ENCODE data around the gene CABLES2.
"Not testable (repeated sequence)": the region's sequence is repeated elsewhere in the genome, so short reads cannot be mapped to it uniquely, and the experiment has no call there.

Gene CABLES2

DNA sequence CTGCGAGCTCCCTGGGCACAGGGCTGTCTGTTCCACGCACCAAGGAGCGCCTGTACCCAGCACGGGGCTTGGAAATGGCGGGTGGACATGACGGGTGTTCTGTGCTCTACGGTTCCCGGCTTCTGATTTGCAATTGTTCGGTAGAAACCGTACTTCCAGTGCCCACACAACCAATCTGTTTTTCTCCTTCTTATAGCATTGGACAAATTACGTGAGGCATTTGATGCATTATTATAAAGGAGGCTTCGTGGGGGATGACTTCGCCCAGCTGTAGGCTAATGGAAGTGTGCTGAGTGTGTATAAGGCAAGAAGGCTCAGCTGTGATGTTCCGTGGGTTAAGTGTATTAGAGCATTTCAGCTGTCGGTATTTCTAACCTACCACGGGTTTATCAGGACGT lies 30.0 kb downstream of the CABLES2 start:
- no peak overlapping the region for H3K4me3 ChIP-seq
- peak overlapping the region in 19 of 21 experiments; percentile 44 to 96 (median 80) for H3K27ac ChIP-seq

DNA sequence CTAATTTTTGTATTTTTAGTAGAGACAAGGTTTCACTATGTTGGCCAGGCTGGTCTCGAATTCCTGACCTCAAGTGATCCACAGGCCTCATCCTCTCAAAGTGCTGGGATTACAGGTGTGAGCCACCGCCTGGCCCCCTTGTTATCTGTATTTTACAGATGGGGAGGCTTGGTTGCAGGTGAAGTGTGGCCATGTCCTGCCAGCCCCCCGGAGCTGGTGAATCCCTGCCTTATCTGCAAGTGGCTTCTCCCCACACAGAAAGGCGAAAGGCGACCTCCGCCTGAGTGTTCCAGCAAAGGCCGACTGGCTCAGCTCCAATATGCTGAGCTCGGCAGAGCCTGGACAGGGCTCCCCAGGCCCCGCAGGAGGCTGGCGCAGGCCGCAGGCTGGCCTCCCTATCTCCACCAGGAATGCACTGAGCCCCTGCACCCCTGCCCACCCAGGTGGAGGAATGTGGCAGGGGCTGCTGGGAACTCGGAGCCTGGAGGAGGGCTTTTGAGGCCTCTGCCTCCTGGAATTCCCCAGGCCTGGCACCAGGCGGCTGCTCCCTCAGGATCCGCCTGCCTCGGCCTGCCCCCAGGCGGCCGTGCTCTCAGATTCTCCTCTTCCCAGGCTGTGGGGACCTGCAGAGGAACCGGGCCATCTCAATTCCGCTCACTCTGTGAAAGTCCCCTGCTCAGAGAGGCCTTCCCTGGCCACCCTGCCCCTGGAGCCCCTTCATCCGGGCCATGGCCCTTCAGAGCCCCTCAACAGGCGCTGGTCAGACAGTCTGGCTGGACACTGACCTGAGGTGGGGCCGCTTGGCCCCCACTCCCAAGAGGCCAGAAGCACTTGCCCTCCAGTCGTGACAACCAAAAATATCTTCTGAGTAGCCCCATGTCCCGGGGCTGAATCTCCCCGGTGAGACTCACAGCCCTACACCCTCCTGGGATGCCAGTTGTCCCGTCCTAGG lies 30.7 kb downstream of the CABLES2 start:
- no peak overlapping the region for H3K4me3 ChIP-seq
- H3K27ac ChIP-seq: peak overlapping the region in 16 of 21 experiments; percentile 3 to 96 (median 58)

DNA sequence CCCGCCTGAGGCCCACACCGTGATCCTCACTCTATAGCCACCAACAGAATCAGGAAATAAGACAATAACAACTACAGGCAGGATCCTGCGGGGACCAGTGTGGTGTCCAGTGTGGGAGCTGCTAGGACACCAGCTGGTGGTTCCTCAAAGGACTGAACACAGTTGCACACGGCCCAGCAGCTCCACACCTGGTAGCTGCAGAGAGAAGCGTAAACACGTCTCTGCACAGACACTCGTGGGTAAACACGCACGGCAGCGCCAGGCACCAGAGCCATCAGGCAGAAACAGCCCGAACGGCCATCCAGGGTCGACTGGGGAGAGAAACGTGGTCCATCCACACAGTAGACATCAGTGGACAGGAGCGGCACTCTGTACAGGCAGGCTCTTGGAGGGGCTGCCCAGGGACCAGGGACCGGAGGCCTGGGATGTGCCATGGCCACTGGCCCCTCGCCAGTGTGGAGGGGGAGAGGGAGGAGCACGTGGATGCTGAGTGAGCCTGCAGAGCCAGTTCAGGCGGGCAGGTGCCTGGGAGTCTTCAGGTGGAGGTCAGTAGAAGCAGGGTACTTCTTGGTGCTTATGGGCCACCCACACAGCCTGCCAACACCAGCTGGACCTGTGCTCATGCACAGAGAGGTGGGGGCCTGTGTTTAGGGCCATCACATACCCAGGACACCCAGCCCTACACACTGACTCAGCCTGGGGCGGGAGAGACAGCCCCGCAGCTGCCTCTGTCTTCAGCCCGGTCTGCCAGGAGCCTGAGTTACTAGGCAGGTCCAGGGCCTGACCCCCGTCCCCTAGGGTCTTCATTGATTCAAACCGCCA lies 32.5 kb downstream of the CABLES2 start:
- Histone ChIP-seq H3K27ac (peak overlapping the region in 6 of 21 experiments; percentile 21 to 96 (median 36)), H3K4me3 (no peak overlapping the region)

DNA sequence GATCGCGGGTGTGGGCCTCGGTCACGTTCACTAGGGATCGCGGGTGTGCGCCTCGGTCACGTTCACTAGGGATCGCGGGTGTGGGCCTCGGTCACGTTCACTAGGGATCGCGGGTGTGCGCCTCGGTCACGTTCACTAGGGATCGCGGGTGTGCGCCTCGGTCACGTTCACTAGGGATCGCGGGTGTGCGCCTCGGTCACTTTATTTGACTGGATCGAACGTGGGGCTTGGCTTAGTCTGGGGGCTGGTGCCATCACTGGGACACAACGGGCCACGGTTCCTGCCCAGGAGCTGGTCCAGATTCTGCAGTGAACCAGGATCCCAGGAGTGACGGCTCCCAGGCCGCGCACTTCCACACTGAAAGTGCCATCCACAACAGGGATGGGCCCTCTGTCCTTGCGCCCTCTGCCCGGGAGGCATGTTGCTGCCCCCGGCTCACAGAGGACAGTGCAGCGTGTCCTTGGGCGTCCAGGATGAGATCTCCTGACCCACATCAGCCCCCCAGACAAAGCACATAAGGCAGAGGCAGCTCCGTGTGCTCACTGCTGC lies 33.4 kb downstream of the CABLES2 start:
- peak overlapping the region in 1 of 21 experiments; percentile 95 for H3K27ac ChIP-seq
- H3K4me3 ChIP-seq: not testable (repeated sequence)

DNA sequence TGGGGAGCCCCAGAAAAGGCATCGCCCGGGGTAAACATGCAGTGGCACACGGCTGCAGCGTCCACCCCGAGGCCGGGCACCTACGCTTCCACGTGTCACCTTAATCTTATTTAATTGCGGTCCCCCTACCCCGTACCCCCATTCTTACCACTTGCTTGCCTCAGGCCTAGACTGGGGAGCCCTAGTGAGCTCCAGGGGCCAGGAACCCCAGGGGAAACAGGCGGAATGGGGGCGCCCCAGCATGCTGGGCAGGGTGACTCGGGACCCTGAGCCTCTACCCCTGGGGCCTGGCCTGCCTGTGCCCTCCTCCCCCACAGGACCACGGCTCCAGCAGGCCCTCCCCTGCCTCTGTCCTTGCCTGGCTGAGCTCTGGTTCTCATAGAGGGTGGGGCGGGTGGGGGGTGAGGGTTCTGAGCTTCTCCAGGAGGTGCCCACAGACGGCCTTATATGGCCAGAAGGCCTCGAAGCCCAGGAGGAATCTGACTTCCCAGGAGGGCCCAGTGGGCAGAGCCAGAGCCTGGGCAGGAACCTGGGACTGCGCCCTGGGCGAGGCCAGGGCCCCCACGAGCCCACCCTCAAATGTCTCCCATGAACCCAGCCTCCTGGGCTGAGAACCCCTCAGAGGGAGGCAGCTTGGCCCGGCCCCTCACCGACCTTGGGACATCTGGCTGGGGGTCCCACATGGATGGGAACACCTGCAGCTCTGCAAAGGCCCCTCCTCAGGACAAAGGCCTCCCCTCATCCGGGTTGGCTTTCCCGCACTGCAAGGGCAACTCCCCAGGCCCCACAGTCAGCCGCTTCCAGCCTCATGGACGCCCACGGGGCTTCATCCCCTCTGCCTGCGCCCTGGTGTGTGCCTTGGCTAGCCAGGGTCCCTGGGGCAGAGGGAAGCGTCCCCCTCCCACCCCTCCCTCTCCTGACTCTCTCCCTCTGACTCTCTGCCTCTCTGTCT lies 34.8 kb downstream of the CABLES2 start:
- H3K4me3 ChIP-seq: no peak overlapping the region

DNA sequence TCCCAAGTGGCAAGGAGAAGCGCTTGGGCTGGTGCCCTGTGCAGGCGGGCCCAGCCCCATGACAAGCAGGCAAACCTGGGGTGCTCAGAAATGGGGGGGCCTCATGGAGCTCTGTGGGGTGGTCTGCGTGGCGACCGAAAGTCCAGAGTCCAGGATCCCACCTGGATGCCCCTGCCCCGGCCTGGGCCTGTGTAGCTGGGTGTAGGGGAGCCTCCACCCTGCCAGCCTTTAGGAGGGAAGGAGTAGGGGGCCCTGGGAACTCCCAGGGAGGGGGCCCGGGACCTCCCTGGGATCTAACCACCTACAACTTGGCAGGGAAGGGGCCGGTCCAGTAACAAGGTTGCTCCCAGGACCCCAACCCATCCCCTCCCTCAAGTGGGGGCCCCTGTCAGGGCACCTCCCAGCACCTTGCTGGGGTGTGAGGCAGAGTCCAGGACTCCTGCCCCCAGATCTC lies 35.5 kb downstream of the CABLES2 start:
- Histone ChIP-seq H3K27ac (no peak overlapping the region), H3K4me3 (no peak overlapping the region)

More for the DNA sequence above, 34.8 kb downstream of the CABLES2 start:
- peak overlapping the region in 2 of 21 experiments; percentile 15 to 30 for H3K27ac ChIP-seq

DNA sequence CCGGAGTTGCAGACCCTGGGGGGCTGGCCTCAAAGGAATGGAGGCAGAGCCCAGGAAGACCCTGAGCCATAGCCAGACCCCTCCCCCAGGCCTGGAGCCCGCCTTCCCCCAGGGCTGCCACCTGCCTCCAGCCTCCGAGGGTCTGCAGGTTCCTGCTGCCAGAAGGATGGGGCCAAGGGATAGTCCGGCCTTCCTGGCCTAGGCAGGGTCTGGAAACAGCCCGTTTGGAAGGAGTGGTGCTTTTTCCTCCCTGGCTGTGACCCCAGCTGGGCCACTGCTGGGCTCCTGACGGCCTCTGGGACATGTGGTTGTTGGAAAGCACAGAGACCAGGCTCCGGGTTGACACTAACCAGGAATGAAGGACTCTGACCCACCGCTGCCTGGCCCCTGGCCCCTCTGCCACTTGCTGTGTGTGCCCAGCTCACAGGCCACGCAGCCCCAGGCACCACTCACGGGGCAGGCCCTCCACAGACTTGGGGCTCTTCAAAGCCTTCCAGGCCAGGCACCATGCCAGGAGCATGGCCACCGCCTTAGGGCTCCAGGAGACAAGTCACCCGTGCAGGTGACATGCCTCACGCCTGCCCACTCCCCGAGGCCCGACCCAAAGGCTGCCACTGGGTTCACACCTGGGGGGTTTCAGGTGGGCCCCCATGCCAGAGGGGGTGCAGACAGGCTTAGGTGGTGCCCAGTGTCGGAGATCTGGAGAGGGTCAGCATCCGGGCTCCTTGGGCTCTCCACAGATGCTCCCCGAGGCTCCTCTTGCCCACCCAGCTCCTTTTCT lies 36.1 kb downstream of the CABLES2 start:
- Histone ChIP-seq H3K27ac (peak overlapping the region in 2 of 21 experiments; percentile 19 to 95), H3K4me3 (no peak overlapping the region)

DNA sequence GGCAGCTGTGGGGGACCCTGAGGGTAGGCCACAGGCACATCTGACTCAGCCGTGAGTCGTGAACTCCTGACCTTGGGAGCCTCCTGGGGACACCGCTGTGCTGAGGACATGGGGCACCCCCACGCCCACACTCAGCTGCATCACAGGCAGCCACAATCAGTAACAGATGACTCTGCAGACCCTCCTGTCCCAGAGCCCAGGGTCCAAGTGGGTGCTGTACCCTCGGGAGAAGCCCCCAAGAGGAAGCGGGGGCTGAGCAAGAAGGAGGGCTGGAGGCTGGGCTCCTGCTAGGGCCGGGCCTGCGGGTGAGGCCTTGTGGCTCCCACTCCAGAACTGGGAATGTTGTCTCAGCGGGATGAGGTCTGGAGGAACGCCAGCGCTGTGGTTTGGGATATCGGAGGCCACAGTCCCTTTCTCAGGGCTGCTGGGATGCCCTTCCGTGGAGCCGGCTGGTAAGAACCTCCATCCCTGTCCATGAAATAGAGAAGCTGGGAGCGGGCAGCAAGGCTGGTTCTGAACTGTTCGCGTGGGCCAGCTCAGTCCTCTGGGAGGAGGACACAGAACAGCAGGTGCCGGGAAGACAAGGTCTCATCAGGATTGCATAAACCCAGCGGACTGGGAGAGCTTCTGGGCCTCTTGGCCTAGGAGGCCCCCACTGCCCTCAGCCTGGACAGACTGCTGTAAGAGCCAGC lies 36.8 kb downstream of the CABLES2 start:
- Histone ChIP-seq H3K27ac (peak overlapping the region in 6 of 21 experiments; percentile 8 to 95 (median 24)), H3K4me3 (no peak overlapping the region)

DNA sequence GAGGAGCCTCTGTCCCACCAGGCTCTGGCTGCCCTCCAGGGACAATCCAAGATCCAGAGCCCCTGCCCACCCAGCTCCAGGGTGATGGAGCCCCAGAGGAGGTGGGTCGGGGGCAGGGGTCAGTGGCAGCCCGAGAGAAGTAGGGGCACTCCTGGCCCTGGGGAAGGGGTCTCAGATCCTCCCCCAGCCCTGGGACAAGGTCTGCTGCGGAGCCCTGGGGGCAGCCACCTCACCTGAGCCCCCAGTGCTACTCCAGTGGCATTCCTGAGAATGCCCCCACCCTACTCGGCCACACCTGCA lies 37.3 kb downstream of the CABLES2 start:
- Histone ChIP-seq H3K4me3 (no peak overlapping the region), H3K27ac (peak overlapping the region in 6 of 21 experiments; percentile 8 to 95 (median 24))

DNA sequence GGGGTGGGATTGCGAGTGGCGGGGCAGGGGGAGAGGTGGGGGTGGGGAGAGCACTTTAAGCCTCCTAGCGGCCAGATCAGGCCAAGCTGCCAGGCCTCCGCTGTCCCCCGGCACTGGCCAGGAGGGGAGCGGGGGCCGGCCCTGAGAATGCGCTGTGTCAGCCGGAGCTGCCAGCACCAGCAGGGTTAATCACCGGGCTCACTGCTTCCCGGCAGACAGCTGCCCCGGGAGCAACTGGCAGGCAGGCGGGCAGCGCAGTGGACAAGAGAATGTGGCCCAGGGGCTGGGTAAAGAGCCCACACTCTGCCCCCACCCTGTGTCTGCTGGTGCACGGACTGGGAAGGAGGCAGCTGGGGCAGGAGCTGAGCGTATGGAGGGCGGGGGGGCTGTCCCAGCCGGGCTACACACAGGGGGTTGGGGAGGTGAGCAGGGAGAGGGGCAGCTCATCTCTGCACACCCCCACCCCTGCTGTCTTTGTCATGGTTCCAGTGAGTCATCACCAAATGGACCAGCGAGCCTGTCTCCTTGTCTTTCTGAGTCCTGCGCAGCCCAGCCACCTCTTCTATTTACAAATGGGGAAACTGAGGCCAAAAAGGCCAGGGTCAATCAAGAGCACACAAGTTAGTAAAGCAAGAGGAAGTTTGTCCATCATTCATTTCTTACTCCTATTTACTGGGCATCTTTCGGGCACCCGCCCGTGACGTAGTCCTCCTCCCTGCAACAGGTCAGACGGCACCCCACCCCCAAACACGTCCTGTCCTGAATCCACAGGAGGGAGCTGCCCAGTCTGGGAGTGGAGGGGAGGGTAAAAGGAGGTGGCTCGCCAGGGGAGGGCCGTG lies 37.9 kb downstream of the CABLES2 start:
- Histone ChIP-seq H3K27ac (peak overlapping the region in 5 of 21 experiments; percentile 26 to 95 (median 29)), H3K4me3 (peak overlapping the region in 1 of 7 experiments; percentile 79)

DNA sequence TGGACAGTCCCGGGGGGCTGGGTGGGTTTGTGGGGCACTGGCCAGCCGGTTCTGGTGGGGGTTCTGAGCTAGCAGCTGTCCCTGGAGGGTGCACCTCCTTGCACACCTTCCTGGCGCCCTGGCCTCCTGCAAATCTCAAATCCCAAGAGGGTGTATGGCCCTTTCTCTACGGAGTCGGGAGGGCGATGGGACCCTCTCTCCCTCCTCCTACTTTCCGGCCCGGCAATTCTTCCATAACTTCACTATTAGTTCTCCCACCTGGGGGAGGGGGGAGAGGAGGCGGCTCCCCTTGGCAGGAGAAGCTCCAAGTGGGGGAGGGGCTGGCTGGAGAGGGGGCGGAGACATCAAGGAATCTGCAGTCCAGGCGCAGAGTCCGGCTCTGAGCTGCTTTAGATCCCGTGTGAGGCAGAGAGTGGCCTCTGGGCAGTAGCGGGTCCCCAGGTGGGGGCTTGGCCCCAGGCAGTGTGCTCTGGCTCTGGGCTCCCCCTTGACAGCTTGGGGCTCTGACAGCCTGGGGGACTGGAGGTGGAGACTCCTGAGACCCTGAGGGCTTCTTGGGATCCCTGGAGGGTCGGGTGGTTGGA lies 38.6 kb downstream of the CABLES2 start:
- peak overlapping the region in 2 of 7 experiments; percentile 59 to 79 for H3K4me3 ChIP-seq
- H3K27ac ChIP-seq: peak overlapping the region in 7 of 21 experiments; percentile 10 to 95 (median 42)

DNA sequence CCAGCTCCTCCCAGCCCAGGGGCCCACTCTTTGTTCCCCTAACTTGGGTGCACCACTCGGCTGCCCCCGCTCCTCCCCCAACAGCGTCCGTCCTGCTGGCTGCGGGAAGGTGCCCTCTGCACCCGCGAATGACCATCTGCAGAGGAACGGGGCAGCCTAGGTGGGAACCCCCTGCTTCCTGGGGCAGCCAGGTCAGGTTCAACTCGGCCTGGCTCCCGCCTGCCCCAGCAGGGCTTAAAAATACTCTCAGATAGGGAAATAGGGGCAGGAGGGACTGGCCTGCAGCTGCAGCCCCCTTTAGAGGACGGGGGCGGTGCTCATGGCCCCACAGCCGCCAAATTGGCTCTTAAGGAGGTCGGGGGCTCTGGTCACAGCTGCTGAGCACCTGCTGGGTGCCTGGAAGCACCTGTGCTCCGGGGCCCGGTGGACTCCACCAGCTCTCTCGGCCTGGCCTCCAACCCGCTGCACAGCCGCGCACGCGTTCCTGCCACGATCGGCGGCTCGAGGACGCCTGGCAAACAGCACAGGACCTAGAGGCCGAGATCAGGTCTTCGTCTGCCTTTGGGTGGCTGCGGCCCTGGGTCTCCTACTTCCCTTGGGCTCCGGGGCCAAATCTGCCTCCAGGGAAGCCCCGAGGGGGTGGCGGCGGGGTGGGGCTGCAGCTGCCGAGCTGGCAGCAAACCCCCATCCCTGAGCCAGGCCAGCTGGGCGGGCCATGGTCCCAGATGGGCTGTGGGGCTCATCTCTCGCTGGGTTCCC lies 39.3 kb downstream of the CABLES2 start:
- Histone ChIP-seq H3K27ac (peak overlapping the region in 16 of 21 experiments; percentile 42 to 95 (median 86)), H3K4me3 (peak overlapping the region; percentile 57 to 79 (median 61))

DNA sequence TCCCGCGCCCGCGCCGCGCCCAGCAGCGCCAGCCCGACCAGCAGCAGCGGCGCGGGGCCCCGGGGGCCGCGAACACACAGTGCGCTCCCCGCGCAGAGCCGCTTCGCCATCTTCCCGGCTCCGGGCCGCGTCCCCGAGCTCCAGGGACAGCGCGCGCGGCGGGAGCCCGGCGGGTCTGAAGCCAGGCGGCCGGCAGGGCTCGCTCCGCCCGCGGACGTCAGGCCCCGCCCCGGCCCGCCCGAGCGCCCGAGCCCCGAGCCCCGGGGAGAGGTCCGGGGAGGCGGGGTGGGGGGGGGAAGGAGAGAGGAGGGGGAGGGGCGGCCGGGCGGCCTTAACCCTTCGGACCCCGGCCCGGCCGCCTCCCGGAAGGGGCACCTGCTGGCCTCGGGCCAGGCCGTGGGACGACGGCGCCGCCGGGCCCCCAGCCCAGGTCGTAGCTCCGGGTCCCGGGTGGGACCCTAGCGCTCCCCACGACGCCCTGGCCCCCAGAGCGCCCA lies 39.9 kb downstream of the CABLES2 start, which contains the start of gene LAMA5:
Gene LAMA5, minus strand, starts transcription at position 177 of the 497 bp plus-strand sequence. Its CDS starts 67 bp downstream, at position 110.
- peak within 1 kb of the TSS; percentile 55 to 95 (median 85) for H3K27ac ChIP-seq
- peak within 1 kb of the TSS; percentile 57 to 79 (median 61) for H3K4me3 ChIP-seq

DNA sequence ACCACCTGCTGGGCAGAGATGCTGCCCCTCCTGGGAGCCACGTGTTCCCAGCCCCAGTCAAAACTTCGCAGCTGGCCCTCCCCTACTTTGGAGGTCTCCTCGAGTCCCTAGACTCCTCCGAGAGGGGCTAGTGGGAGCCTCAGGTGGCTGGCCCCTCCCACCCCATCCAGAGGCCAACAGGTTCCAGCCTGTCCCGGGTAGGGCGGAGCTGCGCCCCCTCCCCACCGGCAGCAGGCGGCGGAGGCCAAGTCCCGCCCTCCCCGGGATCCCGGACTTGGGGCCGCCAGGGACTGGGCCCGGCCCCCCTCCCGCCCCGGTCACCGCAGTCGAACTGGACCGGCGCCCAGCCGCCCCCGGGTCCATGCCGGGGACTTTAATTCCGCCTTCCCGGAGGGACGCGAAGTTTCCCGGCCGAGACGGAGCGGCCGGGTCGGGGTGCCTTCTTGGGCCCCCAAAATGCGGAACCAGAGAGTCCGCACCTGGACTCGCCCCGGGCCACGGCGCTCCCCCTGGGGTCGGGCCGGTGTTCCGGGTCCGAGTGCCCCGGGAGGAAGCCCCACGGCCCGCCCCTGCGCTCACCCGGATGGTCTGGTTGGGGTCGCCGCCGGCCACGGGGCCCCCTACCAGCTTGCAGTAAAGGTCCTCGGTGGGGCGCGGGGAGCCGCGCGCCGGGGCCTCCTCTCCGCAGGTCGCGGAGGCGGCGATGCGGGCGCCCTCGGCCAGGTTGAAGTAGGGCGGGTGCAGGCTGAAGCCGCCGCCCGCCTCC lies 40.5 kb downstream of the CABLES2 start:
- Histone ChIP-seq H3K4me3 (peak overlapping the region; percentile 57 to 79 (median 61)), H3K27ac (peak overlapping the region; percentile 55 to 95 (median 85))

Measured in skin epidermis (tissue), 12 donors.